Panc1 (cell line): ENCODE measurements around the gene FOXG1. TPM values are rescaled to one million over a fixed set of nuclear protein-coding genes. Genes with fewer than 3 reads are reported as not detected.

Experiments
- ATAC-seq: fragments of 200-7000 bp; cut with Tn5 transposase; 2 replicates; pipeline ENCODE4 v1.9.1; 2020; ENCODE audit warnings: mild to moderate bottlenecking, moderate library complexity
- BruUV-seq: library from RNA; stranded (reverse); fragments of 400-500 nt; replicated peaks from 2 replicates; lab custom pipeline; 2021; lab: Mats Ljungman, UMichigan
- CTCF ChIA-PET: fragments of 300-600 bp; sonication (Branson Sonifier 250); formaldehyde crosslinking; loops from one replicate; lab custom pipeline; 2022; ENCODE audit warnings: antibody characterized with exemption; lab: Charles Lee
- POLR2A ChIA-PET: fragments of 300-600 bp; sonication (Branson Sonifier 250); formaldehyde crosslinking; loops from one replicate; lab custom pipeline; 2022; ENCODE audit warnings: antibody characterized with exemption; lab: Charles Lee
- DNase-seq: peaks from one replicate; pipeline ENCODE4 v3.0.0-alpha.2; 2010; ENCODE audit warnings: low read depth, low spot score
- H3K27ac ChIP-seq: 2 replicates; pipeline ENCODE4 v1.5.1; 2011; ENCODE audit warnings: mild to moderate bottlenecking, low read length, inconsistent platforms
- H3K27me3 ChIP-seq: fragments of 200-500 bp; sonication (Bioruptor generic); 2 replicates; pipeline ENCODE4 v1.6.0; 2014; ENCODE audit warnings: low read length, inconsistent platforms; ENCODE audit not compliant: control insufficient read depth, insufficient read depth
- H3K36me3 ChIP-seq: fragments of 200-500 bp; sonication (Bioruptor generic); 2 replicates; pipeline ENCODE4 v1.5.1; 2014; ENCODE audit warnings: inconsistent platforms, mild to moderate bottlenecking, low read length, moderate library complexity; ENCODE audit not compliant: control insufficient read depth, insufficient read depth
- H3K4me1 ChIP-seq: 2 replicates; pipeline ENCODE4 v1.5.1; 2011; ENCODE audit warnings: inconsistent platforms, mild to moderate bottlenecking, low read length, moderate library complexity; ENCODE audit not compliant: control insufficient read depth, insufficient read depth
- H3K4me3 ChIP-seq, 2 experiments: 2 replicates each; pipeline ENCODE4 v1.5.1; 2011 to 2012; ENCODE audit warnings: low read depth in 2 of 2, low read length in 2 of 2, mild to moderate bottlenecking in 2 of 2, inconsistent platforms in 1 of 2, moderate library complexity in 1 of 2
- H3K9me3 ChIP-seq: fragments of 200-500 bp; sonication (Bioruptor generic); 2 replicates; pipeline ENCODE4 v1.5.1; 2014; ENCODE audit warnings: low read depth, mild to moderate bottlenecking, inconsistent platforms, low read length, moderate library complexity; ENCODE audit not compliant: control insufficient read depth, insufficient read depth
- POLR2AphosphoS5 ChIP-seq: IDR thresholded peaks from 2 replicates; pipeline ENCODE4 v1.6.1; 2012; ENCODE audit warnings: mild to moderate bottlenecking, low read depth, low read length, moderate library complexity
- SIN3A ChIP-seq: IDR thresholded peaks from 2 replicates; pipeline ENCODE4 v1.6.1; 2012; ENCODE audit warnings: low read depth, mild to moderate bottlenecking, low read length, moderate library complexity, borderline replicate concordance; ENCODE audit not compliant: insufficient read depth
- TCF7L2 ChIP-seq: IDR thresholded peaks from 2 replicates; pipeline ENCODE4 v1.6.1; 2011; ENCODE audit warnings: mild to moderate bottlenecking, low read depth, low read length, inconsistent platforms
- in situ Hi-C: cut with HindIII; loops from 2 replicates; pipeline ENCODE4 v1.10.0; 2016; ENCODE audit warnings: low sequenced_read_pairs, low pct_unique_long_range_greater_than_20kb
- intact Hi-C: fragments of 100-400 bp; cut with micrococcal nuclease; formaldehyde crosslinking; loops from one replicate; pipeline ENCODE4 v1.10.0; 2022; ENCODE audit not compliant: unreplicated experiment
- total RNA-seq: library from RNA; stranded (reverse); gene quantifications from one replicate; pipeline ENCODE4 v1.2.1, GENCODE V29; 2021; ENCODE audit not compliant: unreplicated experiment
- TF ChIP-seq, protein P1 (sequence below), 2 experiments: IDR thresholded peaks; 2 replicates each; pipeline ENCODE4 v1.6.1; 2011 to 2012; ENCODE audit warnings: low read depth in 2 of 2, control low read depth in 1 of 2, low read length in 1 of 2, mild to moderate bottlenecking in 1 of 2, moderate library complexity in 1 of 2; ENCODE audit not compliant: insufficient read depth in 1 of 2
- TF ChIP-seq, protein P2 (sequence below): fragments of 450-650 bp; IDR thresholded peaks from 2 replicates; pipeline ENCODE4 v1.5.1; 2017; ENCODE audit warnings: mild to moderate bottlenecking

FOXG1 gene
- total RNA-seq, 1 experiment from 2014 or later, result not detected

DNA sequence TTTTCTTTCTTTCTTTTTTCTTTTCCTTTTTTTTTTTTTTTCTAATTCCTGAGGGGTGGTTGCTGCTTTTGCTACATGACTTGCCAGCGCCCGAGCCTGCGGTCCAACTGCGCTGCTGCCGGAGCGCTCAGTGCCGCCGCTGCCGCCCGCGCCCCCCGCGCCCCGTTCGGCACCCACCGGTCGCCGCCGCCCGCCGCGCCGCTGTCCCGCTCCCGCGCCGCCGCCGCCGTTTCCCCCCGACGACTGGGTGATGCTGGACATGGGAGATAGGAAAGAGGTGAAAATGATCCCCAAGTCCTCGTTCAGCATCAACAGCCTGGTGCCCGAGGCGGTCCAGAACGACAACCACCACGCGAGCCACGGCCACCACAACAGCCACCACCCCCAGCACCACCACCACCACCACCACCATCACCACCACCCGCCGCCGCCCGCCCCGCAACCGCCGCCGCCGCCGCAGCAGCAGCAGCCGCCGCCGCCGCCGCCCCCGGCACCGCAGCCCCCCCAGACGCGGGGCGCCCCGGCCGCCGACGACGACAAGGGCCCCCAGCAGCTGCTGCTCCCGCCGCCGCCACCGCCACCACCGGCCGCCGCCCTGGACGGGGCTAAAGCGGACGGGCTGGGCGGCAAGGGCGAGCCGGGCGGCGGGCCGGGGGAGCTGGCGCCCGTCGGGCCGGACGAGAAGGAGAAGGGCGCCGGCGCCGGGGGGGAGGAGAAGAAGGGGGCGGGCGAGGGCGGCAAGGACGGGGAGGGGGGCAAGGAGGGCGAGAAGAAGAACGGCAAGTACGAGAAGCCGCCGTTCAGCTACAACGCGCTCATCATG, 654 bp downstream of the FOXG1 start:
- DNase-seq (no peak), ATAC-seq (no peak)
- H3K36me3 ChIP-seq, result no peaks in the 10 kb centered on the region
- H3K9me3 ChIP-seq, result no peaks in the 10 kb centered on the region
- in situ Hi-C loops (loop anchor here (25.0 kb wide), 1 partner anchor 770 kb away; no protein-coding TSS in a partner anchor), intact Hi-C loops (no loop called here)
- no peak overlapping the region for H3K27ac ChIP-seq
- CTCF ChIA-PET, result interaction anchor here (0.6 kb wide), 1 partner anchor 8 kb away, joined by 4 read pairs; no protein-coding TSS in a partner anchor
- POLR2A ChIA-PET, result no interaction called here
- no peak for TF ChIP-seq TCF7L2
- no peak for TF ChIP-seq SIN3A
- TF ChIP-seq POLR2AphosphoS5, result no peak
- TF ChIP-seq, protein P1, sequence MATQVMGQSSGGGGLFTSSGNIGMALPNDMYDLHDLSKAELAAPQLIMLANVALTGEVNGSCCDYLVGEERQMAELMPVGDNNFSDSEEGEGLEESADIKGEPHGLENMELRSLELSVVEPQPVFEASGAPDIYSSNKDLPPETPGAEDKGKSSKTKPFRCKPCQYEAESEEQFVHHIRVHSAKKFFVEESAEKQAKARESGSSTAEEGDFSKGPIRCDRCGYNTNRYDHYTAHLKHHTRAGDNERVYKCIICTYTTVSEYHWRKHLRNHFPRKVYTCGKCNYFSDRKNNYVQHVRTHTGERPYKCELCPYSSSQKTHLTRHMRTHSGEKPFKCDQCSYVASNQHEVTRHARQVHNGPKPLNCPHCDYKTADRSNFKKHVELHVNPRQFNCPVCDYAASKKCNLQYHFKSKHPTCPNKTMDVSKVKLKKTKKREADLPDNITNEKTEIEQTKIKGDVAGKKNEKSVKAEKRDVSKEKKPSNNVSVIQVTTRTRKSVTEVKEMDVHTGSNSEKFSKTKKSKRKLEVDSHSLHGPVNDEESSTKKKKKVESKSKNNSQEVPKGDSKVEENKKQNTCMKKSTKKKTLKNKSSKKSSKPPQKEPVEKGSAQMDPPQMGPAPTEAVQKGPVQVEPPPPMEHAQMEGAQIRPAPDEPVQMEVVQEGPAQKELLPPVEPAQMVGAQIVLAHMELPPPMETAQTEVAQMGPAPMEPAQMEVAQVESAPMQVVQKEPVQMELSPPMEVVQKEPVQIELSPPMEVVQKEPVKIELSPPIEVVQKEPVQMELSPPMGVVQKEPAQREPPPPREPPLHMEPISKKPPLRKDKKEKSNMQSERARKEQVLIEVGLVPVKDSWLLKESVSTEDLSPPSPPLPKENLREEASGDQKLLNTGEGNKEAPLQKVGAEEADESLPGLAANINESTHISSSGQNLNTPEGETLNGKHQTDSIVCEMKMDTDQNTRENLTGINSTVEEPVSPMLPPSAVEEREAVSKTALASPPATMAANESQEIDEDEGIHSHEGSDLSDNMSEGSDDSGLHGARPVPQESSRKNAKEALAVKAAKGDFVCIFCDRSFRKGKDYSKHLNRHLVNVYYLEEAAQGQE (IDR thresholded peaks at IDR 0.05; ENCODE audit: insufficient read depth in 1 of 2, low read depth in 2 of 2, low read length in 1 of 2), result no peak
- TF ChIP-seq, protein P2, sequence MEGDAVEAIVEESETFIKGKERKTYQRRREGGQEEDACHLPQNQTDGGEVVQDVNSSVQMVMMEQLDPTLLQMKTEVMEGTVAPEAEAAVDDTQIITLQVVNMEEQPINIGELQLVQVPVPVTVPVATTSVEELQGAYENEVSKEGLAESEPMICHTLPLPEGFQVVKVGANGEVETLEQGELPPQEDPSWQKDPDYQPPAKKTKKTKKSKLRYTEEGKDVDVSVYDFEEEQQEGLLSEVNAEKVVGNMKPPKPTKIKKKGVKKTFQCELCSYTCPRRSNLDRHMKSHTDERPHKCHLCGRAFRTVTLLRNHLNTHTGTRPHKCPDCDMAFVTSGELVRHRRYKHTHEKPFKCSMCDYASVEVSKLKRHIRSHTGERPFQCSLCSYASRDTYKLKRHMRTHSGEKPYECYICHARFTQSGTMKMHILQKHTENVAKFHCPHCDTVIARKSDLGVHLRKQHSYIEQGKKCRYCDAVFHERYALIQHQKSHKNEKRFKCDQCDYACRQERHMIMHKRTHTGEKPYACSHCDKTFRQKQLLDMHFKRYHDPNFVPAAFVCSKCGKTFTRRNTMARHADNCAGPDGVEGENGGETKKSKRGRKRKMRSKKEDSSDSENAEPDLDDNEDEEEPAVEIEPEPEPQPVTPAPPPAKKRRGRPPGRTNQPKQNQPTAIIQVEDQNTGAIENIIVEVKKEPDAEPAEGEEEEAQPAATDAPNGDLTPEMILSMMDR, result no peak
- no peak overlapping the region for H3K4me3 ChIP-seq
- no peaks in the 10 kb centered on the region for H3K4me1 ChIP-seq
- H3K27me3 ChIP-seq, result no peaks in the 10 kb centered on the region
- no TSS peak for BruUV-seq

DNA sequence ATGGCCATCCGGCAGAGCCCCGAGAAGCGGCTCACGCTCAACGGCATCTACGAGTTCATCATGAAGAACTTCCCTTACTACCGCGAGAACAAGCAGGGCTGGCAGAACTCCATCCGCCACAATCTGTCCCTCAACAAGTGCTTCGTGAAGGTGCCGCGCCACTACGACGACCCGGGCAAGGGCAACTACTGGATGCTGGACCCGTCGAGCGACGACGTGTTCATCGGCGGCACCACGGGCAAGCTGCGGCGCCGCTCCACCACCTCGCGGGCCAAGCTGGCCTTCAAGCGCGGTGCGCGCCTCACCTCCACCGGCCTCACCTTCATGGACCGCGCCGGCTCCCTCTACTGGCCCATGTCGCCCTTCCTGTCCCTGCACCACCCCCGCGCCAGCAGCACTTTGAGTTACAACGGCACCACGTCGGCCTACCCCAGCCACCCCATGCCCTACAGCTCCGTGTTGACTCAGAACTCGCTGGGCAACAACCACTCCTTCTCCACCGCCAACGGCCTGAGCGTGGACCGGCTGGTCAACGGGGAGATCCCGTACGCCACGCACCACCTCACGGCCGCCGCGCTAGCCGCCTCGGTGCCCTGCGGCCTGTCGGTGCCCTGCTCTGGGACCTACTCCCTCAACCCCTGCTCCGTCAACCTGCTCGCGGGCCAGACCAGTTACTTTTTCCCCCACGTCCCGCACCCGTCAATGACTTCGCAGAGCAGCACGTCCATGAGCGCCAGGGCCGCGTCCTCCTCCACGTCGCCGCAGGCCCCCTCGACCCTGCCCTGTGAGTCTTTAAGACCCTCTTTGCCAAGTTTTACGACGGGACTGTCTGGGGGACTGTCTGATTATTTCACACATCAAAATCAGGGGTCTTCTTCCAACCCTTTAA, 1.5 kb downstream of the FOXG1 start:
- Histone ChIP-seq H3K27me3 (no peaks in the 10 kb centered on the region), H3K27ac (no peak overlapping the region), H3K4me3 (no peak overlapping the region), H3K9me3 (no peaks in the 10 kb centered on the region), H3K36me3 (no peaks in the 10 kb centered on the region), H3K4me1 (no peaks in the 10 kb centered on the region)
- ATAC-seq, result no peak
- TF ChIP-seq, protein P1 (IDR thresholded peaks at IDR 0.05; ENCODE audit: insufficient read depth in 1 of 2, low read depth in 2 of 2, low read length in 1 of 2), result no peak
- TF ChIP-seq TCF7L2 (no peak), POLR2AphosphoS5 (no peak), SIN3A (no peak)
- TF ChIP-seq, protein P2, result no peak
- intact Hi-C loops, result no loop called here
- in situ Hi-C loops, result loop anchor here (25.0 kb wide), 1 partner anchor 769 kb away; no protein-coding TSS in a partner anchor
- CTCF ChIA-PET, result interaction anchor here (0.6 kb wide), 1 partner anchor 9 kb away, joined by 4 read pairs; no protein-coding TSS in a partner anchor
- BruUV-seq, result no TSS peak
- POLR2A ChIA-PET, result no interaction called here
- DNase-seq, result no peak
